NCI-H1105 (cell line): ENCODE data around the gene TBXAS1.

Experiments
- DNase-seq: peaks from one replicate; lab custom pipeline; 2025; lab: John Stamatoyannopoulos, UW

Gene TBXAS1

GRCh38 chr7:140022582-140023211 lies 193.6 kb downstream of the TBXAS1 start:
- DNase-seq, result no peak

- DNase-seq, result no peak
These were observed 194.7 kb downstream of the TBXAS1 start for GRCh38 chr7:140023728-140024127.

- DNase-seq, result no peak
These were observed 195.5 kb downstream of the TBXAS1 start for GRCh38 chr7:140024585-140024984.

- DNase-seq, result no peak
These were observed 196.2 kb downstream of the TBXAS1 start for GRCh38 chr7:140025241-140025640.

- DNase-seq, result no peak
These were observed 196.9 kb downstream of the TBXAS1 start for GRCh38 chr7:140025814-140026433.

GRCh38 chr7:140026935-140027334 lies 197.9 kb downstream of the TBXAS1 start:
- no peak for DNase-seq

- no peak for DNase-seq
These were observed 198.8 kb downstream of the TBXAS1 start for GRCh38 chr7:140027858-140028257.

GRCh38 chr7:140028311-140028710 lies 199.2 kb downstream of the TBXAS1 start:
- DNase-seq, result no peak

- DNase-seq, result no peak
These were observed 200.0 kb downstream of the TBXAS1 start for GRCh38 chr7:140029072-140029471.

GRCh38 chr7:140031364-140031763 lies 202.3 kb downstream of the TBXAS1 start:
- no peak for DNase-seq

- DNase-seq, result no peak
These were observed 204.0 kb downstream of the TBXAS1 start for GRCh38 chr7:140033036-140033435.

GRCh38 chr7:140033779-140034363 lies 204.8 kb downstream of the TBXAS1 start:
- no peak for DNase-seq

GRCh38 chr7:140034421-140034820 lies 205.4 kb downstream of the TBXAS1 start:
- DNase-seq, result no peak

- no peak for DNase-seq
These were observed 206.5 kb downstream of the TBXAS1 start for GRCh38 chr7:140035400-140036223.

- DNase-seq, result no peak
These were observed 207.3 kb downstream of the TBXAS1 start for GRCh38 chr7:140036224-140036962.

GRCh38 chr7:140039066-140039465 lies 210.0 kb downstream of the TBXAS1 start:
- no peak for DNase-seq

GRCh38 chr7:140039896-140040295 lies 210.8 kb downstream of the TBXAS1 start:
- no peak for DNase-seq

GRCh38 chr7:140041659-140042385 lies 212.8 kb downstream of the TBXAS1 start:
- DNase-seq, result no peak

- DNase-seq, result no peak
These were observed 213.3 kb downstream of the TBXAS1 start for GRCh38 chr7:140042386-140042670.

GRCh38 chr7:140044251-140044650 lies 215.2 kb downstream of the TBXAS1 start:
- no peak for DNase-seq

- DNase-seq, result no peak
These were observed 216.6 kb downstream of the TBXAS1 start for GRCh38 chr7:140045697-140046096.

GRCh38 chr7:140047197-140047596 lies 218.1 kb downstream of the TBXAS1 start:
- DNase-seq, result no peak
